Measurements from ENCODE around the gene OGFOD3.
"Not testable (repeated sequence)": the region's sequence is repeated elsewhere in the genome, so short reads cannot be mapped to it uniquely, and the experiment has no call there.

OGFOD3 gene

GRCh38 chr17:82365606-82366295 lies 52.6 kb downstream of the OGFOD3 start:
- H3K27me3 ChIP-seq (ENCODE audit: control insufficient read depth in 2 of 2, insufficient read depth in 2 of 2, low read length in 2 of 2), result peaks cover 3 to 7% of the 10 kb centered on the region in 2 donors
- H3K4me1 ChIP-seq (ENCODE audit: control insufficient read depth in 2 of 2, insufficient read depth in 2 of 2, low read length in 2 of 2), result peaks cover 3 to 7% of the 10 kb centered on the region in 2 donors
- H3K36me3 ChIP-seq (ENCODE audit: control insufficient read depth in 2 of 2, insufficient read depth in 2 of 2, low read length in 2 of 2), result no peaks in the 10 kb centered on the region
- H3K9me3 ChIP-seq (ENCODE audit: control insufficient read depth in 2 of 2, low read length in 2 of 2), result no peaks in the 10 kb centered on the region
- H3K4me3 ChIP-seq (ENCODE audit: low read length in 2 of 2), result no peak overlapping the region
- no peak overlapping the region for H3K9ac ChIP-seq (ENCODE audit: low read depth in 1 of 2, low read length in 2 of 2)
- H3K27ac ChIP-seq (ENCODE audit: low read depth in 2 of 2, low read length in 2 of 2), result no peak overlapping the region

- H3K36me3 ChIP-seq (ENCODE audit: control insufficient read depth in 2 of 2, insufficient read depth in 2 of 2, low read length in 2 of 2), result no peaks in the 10 kb centered on the region
- H3K4me3 ChIP-seq (ENCODE audit: low read length in 2 of 2), result no peak overlapping the region
- no peak overlapping the region for H3K9ac ChIP-seq (ENCODE audit: low read depth in 1 of 2, low read length in 2 of 2)
- peaks cover 0 to 4% of the 10 kb centered on the region in 2 donors for H3K4me1 ChIP-seq (ENCODE audit: control insufficient read depth in 2 of 2, insufficient read depth in 2 of 2, low read length in 2 of 2)
- no peak overlapping the region for H3K27ac ChIP-seq (ENCODE audit: low read depth in 2 of 2, low read length in 2 of 2)
- no peaks in the 10 kb centered on the region for H3K9me3 ChIP-seq (ENCODE audit: control insufficient read depth in 2 of 2, low read length in 2 of 2)
- no peaks in the 10 kb centered on the region for H3K27me3 ChIP-seq (ENCODE audit: control insufficient read depth in 2 of 2, insufficient read depth in 2 of 2, low read length in 2 of 2)
Observed at GRCh38 chr17:82361885-82362633, 56.3 kb downstream of the OGFOD3 start.

- H3K9ac ChIP-seq (ENCODE audit: low read depth in 1 of 2, low read length in 2 of 2); H3K4me1 ChIP-seq (ENCODE audit: control insufficient read depth in 2 of 2, insufficient read depth in 2 of 2, low read length in 2 of 2); H3K27me3 ChIP-seq (ENCODE audit: control insufficient read depth in 2 of 2, insufficient read depth in 2 of 2, low read length in 2 of 2); H3K9me3 ChIP-seq (ENCODE audit: control insufficient read depth in 2 of 2, low read length in 2 of 2); H3K36me3 ChIP-seq (ENCODE audit: control insufficient read depth in 2 of 2, insufficient read depth in 2 of 2, low read length in 2 of 2); H3K4me3 ChIP-seq (ENCODE audit: low read length in 2 of 2); H3K27ac ChIP-seq (ENCODE audit: low read depth in 2 of 2, low read length in 2 of 2): not testable (repeated sequence)
Observed at GRCh38 chr17:82359451-82360074, 58.8 kb downstream of the OGFOD3 start.

- Histone ChIP-seq H3K9me3 (ENCODE audit: control insufficient read depth in 2 of 2, low read length in 2 of 2) (no peaks in the 10 kb centered on the region), H3K27ac (ENCODE audit: low read depth in 2 of 2, low read length in 2 of 2) (no peak within 1 kb of the TSS), H3K27me3 (ENCODE audit: control insufficient read depth in 2 of 2, insufficient read depth in 2 of 2, low read length in 2 of 2) (peaks cover 0 to 4% of the 10 kb centered on the region in 2 donors), H3K9ac (ENCODE audit: low read depth in 1 of 2, low read length in 2 of 2) (no peak within 1 kb of the TSS), H3K4me3 (ENCODE audit: low read length in 2 of 2) (no peak within 1 kb of the TSS), H3K4me1 (ENCODE audit: control insufficient read depth in 2 of 2, insufficient read depth in 2 of 2, low read length in 2 of 2) (no peaks in the 10 kb centered on the region), H3K36me3 (ENCODE audit: control insufficient read depth in 2 of 2, insufficient read depth in 2 of 2, low read length in 2 of 2) (no peaks in the 10 kb centered on the region)
Observed at GRCh38 chr17:82358465-82359350, 59.7 kb downstream of the OGFOD3 start, which contains the start of gene TEX19. Gene TEX19, plus strand, starts transcription at chr17:82359247. Its CDS starts 2,904 bp downstream, at chr17:82362151.

- H3K9me3 ChIP-seq (ENCODE audit: control insufficient read depth in 2 of 2, low read length in 2 of 2), result no peaks in the 10 kb centered on the region
- no peaks in the 10 kb centered on the region for H3K36me3 ChIP-seq (ENCODE audit: control insufficient read depth in 2 of 2, insufficient read depth in 2 of 2, low read length in 2 of 2)
- H3K27ac ChIP-seq (ENCODE audit: low read depth in 2 of 2, low read length in 2 of 2), result no peak overlapping the region
- H3K27me3 ChIP-seq (ENCODE audit: control insufficient read depth in 2 of 2, insufficient read depth in 2 of 2, low read length in 2 of 2), result peaks cover 0 to 4% of the 10 kb centered on the region in 2 donors
- no peaks in the 10 kb centered on the region for H3K4me1 ChIP-seq (ENCODE audit: control insufficient read depth in 2 of 2, insufficient read depth in 2 of 2, low read length in 2 of 2)
- H3K9ac ChIP-seq (ENCODE audit: low read depth in 1 of 2, low read length in 2 of 2), result no peak overlapping the region
- no peak overlapping the region for H3K4me3 ChIP-seq (ENCODE audit: low read length in 2 of 2)
Observed at GRCh38 chr17:82357394-82357793, 61.0 kb downstream of the OGFOD3 start.

- H3K9ac ChIP-seq (ENCODE audit: low read depth in 1 of 2, low read length in 2 of 2), result no peak overlapping the region
- H3K4me3 ChIP-seq (ENCODE audit: low read length in 2 of 2), result no peak overlapping the region
- H3K36me3 ChIP-seq (ENCODE audit: control insufficient read depth in 2 of 2, insufficient read depth in 2 of 2, low read length in 2 of 2), result no peaks in the 10 kb centered on the region
- no peaks in the 10 kb centered on the region for H3K4me1 ChIP-seq (ENCODE audit: control insufficient read depth in 2 of 2, insufficient read depth in 2 of 2, low read length in 2 of 2)
- H3K27ac ChIP-seq (ENCODE audit: low read depth in 2 of 2, low read length in 2 of 2), result no peak overlapping the region
- peaks cover 0 to 4% of the 10 kb centered on the region in 2 donors for H3K27me3 ChIP-seq (ENCODE audit: control insufficient read depth in 2 of 2, insufficient read depth in 2 of 2, low read length in 2 of 2)
- H3K9me3 ChIP-seq (ENCODE audit: control insufficient read depth in 2 of 2, low read length in 2 of 2), result no peaks in the 10 kb centered on the region
Observed at GRCh38 chr17:82356845-82357355, 61.5 kb downstream of the OGFOD3 start.

- Histone ChIP-seq H3K9ac (ENCODE audit: low read depth in 1 of 2, low read length in 2 of 2) (no peak overlapping the region), H3K27ac (ENCODE audit: low read depth in 2 of 2, low read length in 2 of 2) (no peak overlapping the region), H3K4me3 (ENCODE audit: low read length in 2 of 2) (no peak overlapping the region), H3K9me3 (ENCODE audit: control insufficient read depth in 2 of 2, low read length in 2 of 2) (no peaks in the 10 kb centered on the region), H3K27me3 (ENCODE audit: control insufficient read depth in 2 of 2, insufficient read depth in 2 of 2, low read length in 2 of 2) (peaks cover 0 to 4% of the 10 kb centered on the region in 2 donors), H3K4me1 (ENCODE audit: control insufficient read depth in 2 of 2, insufficient read depth in 2 of 2, low read length in 2 of 2) (no peaks in the 10 kb centered on the region), H3K36me3 (ENCODE audit: control insufficient read depth in 2 of 2, insufficient read depth in 2 of 2, low read length in 2 of 2) (no peaks in the 10 kb centered on the region)
Observed at GRCh38 chr17:82355770-82356427, 62.5 kb downstream of the OGFOD3 start.

- no peak overlapping the region for H3K9ac ChIP-seq (ENCODE audit: low read depth in 1 of 2, low read length in 2 of 2)
- no peak overlapping the region for H3K27ac ChIP-seq (ENCODE audit: low read depth in 2 of 2, low read length in 2 of 2)
- no peak overlapping the region for H3K4me3 ChIP-seq (ENCODE audit: low read length in 2 of 2)
- H3K9me3 ChIP-seq (ENCODE audit: control insufficient read depth in 2 of 2, low read length in 2 of 2), result no peaks in the 10 kb centered on the region
- H3K36me3 ChIP-seq (ENCODE audit: control insufficient read depth in 2 of 2, insufficient read depth in 2 of 2, low read length in 2 of 2), result no peaks in the 10 kb centered on the region
- H3K27me3 ChIP-seq (ENCODE audit: control insufficient read depth in 2 of 2, insufficient read depth in 2 of 2, low read length in 2 of 2), result peaks cover 0 to 4% of the 10 kb centered on the region in 2 donors
- peaks cover 0 to 4% of the 10 kb centered on the region in 2 donors for H3K4me1 ChIP-seq (ENCODE audit: control insufficient read depth in 2 of 2, insufficient read depth in 2 of 2, low read length in 2 of 2)
Observed at GRCh38 chr17:82354804-82355308, 63.5 kb downstream of the OGFOD3 start.

GRCh38 chr17:82353484-82353883 lies 64.9 kb downstream of the OGFOD3 start:
- Histone ChIP-seq H3K36me3 (ENCODE audit: control insufficient read depth in 2 of 2, insufficient read depth in 2 of 2, low read length in 2 of 2) (no peaks in the 10 kb centered on the region), H3K4me1 (ENCODE audit: control insufficient read depth in 2 of 2, insufficient read depth in 2 of 2, low read length in 2 of 2) (peaks cover 0 to 6% of the 10 kb centered on the region in 2 donors), H3K4me3 (ENCODE audit: low read length in 2 of 2) (no peak overlapping the region), H3K9me3 (ENCODE audit: control insufficient read depth in 2 of 2, low read length in 2 of 2) (no peaks in the 10 kb centered on the region), H3K27ac (ENCODE audit: low read depth in 2 of 2, low read length in 2 of 2) (no peak overlapping the region), H3K27me3 (ENCODE audit: control insufficient read depth in 2 of 2, insufficient read depth in 2 of 2, low read length in 2 of 2) (peaks cover 0 to 4% of the 10 kb centered on the region in 2 donors), H3K9ac (ENCODE audit: low read depth in 1 of 2, low read length in 2 of 2) (no peak overlapping the region)
